Hematopoietic multipotent progenitor cell treated with erythropoietin and hydrocortisone succinate and interleukin-3 and kit ligand, for 17 days (in vitro differentiated cells): ENCODE data around the gene PLXNA4.

ENCODE experiments used
- DNase-seq: peaks from one replicate; pipeline ENCODE4 v3.0.0-alpha.2; 2015; ENCODE audit warnings: low spot score

The PLXNA4 gene

DNA sequence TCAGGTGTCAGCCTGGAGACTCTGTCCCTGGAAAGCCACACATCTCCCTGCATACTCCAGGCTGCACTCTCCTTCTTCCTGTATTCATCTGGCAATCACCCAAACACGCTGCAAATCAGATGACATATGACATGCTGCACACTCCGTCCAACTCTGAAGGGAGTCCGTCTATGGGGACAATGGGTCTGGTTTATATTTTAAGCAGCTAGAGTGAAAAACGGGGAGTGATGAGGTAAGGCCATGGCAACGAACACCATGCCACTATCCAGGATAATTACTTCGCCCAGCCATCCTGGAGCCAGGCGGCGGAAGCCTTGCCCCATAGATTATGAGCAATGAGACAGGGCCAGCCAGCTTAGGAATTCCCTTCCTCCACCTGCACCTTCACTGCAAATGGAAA lies 140.1 kb downstream of the PLXNA4 start:
- DNase-seq = no peak

GRCh38 chr7:132435016-132435990 lies 141.0 kb downstream of the PLXNA4 start:
- no peak for DNase-seq

DNA sequence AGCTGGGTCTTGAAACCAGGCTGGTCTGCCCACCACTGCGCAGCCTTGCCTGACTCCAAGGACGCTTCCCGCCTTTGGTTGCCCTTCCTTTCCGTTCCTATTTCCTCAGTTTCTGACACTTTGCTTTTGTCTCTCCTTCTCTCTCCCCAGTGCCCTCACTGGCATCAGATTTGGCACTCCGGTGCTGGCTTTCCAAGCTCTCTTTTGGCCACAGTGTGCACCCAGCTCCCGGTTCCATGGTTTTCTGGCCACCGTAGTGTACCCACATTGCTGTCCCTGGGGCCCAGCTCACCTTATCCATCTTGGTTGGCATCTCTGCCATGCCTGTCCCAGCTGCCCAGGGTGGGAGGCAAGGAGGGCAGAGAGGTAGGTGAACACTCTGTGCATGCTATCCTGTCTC lies 142.2 kb downstream of the PLXNA4 start:
- no peak for DNase-seq

DNA sequence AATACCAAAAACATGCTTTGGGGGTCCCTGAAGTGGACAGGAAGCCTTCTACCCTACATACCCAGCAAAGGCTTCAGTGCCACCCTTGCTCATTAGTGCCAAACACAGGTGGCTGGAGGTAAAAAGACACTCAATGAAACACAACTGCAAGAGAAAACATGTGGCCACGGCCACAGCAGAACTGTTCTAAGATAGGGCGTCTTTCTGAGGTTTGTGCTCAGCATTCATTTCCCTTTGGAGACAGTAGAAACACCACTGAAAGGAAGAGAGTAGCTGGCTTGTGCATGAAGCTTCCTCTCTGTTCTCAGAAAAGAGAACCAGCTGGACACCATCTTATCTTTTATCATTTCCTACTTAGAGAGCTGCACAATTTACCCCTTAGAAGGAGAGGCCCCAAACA lies 143.0 kb downstream of the PLXNA4 start:
- no peak for DNase-seq

DNA sequence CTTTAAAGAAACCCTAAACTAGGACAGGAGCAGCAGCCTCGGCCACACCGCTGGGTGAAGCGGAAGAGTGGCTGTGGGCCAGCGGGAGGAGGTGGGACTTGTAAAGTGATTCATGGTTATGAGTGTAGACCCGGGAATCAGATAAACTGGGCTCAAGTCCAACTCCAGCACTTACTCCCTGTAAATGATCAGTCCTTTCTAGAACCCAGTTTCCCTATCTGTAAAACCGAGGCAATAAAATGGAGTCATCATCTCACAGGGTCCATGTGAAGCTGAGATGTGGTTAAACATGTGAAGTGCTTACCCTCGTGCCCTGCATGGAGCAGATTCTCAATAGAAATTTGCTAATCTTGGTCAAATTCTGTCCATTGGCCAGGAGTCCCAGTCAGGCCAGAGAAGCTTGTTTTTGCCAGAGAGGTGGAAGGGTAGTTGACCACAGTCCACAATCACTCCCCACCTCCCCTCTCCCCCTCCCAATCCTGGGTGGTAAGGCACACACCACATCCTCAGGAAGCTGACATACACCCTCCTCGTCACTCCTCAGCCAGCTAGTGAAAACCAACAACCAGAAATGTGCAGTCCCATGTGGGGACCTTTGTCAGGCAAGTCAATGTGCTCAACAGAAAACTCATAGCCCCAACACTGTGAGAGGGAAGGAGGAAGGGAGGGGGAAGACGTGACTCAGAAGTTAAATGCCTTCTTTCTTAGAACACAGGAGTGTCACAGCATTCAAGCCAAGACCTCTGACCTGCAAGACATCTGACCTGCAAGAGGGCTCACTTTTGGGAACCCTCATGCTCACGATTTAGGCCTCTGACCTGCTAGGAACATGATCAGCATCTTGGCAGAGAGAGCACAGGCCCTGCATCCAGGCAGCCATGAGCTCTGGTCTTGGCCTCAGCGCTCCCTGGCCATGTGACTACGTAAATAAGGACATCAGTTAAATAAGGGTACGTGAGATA lies 145.1 kb downstream of the PLXNA4 start:
- no peak for DNase-seq

DNA sequence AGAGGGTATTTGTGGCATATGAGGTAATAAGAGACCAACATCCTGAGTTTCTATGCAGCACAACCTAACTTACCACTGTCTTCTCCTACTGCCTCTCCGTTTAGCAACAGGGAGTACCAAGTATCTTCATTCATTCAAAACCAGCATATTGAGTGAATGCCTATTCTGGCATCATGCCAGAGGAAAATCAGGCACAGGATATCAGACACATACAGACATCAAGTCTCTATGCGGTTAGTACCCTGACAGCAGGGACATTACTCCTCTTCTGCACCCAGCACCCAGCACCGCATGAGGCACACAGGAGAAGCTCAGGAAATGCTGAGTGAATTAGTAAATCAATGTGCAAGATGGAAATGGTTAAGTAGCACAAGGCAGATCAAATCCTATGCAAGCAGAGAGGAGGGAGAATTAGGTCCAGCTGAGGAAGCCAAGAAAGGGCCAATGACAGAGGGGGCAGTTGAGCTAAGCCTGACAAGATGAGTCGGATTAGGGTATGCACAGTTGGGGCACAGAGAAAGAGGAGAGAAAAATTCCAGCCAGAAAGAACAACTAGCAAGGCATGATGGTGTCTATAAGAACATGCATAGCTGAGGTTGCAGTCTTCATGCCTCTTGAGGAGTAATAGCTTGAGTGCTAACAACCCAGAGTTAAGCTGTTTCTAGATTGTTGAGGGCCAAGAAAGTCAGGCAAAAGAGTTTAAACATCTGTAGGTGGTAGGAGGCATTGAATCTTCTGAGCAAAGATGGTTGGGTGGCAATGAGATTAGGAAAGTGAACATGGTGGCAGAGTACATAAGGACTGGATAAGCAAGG lies 146.0 kb downstream of the PLXNA4 start:
- no peak for DNase-seq

DNA sequence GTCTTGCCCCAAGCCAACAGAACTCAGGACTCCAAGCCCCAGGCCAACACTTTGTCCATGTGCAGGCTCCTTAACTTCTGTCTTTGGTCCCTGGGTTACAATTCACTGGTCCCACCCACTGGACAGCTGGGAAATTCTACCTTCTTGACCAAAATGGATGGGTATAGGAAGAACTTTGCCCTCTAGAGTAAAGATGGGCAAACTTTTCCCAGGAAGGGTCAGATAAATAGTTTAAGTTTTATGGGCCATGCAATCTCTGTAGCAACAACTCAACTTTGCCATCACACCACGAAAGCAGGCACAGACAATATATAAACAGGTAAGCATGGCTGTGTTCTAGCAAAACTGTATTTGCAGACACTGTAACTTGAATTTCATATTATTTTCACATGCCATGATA lies 147.1 kb downstream of the PLXNA4 start:
- DNase-seq = no peak

DNA sequence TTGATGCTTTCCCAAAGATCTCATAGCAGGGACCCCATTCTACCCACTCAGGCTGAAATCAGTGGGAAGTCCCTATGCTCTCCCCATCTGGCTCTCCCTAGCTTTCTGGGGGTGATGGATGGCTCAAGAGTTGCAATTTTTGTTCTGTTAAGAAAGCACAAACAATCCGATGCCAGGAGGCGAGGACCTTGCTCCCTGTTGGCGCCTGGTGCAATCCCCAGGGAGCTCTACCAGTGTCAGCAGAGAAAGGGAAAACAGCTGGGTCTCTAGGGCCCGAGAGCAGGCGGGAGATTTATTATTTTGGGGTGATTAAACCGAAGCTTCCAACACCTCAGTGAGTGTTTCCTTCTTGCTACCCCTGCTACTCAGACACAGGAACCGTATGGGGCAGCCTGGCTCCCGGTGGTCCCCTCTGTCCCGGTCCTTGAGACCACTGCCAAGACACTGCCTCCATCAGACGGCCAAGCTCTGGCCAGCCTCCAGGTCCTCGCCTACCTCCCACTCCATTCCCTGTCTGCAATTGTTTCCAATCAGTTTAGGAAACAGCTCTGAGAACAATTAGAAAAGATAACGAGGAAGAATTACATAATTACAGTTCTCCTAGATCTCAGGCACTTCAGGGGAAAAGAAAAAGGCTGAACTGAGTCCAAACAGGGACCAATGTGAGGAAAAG lies 147.9 kb downstream of the PLXNA4 start:
- DNase-seq = no peak

DNA sequence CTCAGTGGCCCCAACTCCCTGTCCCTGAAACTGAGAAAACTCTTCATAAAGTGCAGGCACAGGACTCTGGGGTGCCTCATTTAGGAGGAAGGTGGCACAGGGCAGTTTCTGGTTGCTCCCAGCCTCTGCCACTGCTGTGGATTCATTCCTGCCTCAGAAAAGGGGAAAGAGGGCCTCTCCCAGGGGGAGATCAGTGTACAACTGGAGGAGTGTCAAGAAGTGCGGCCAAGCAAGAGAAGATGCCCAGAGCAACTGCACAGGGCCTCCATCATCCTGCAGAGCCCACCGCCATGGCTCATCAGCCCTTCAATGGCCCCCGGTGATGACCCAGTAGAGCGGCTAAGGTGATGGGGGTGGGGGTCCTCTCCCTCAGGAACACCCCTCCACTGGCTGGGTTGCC lies 150.3 kb downstream of the PLXNA4 start:
- DNase-seq = no peak

DNA sequence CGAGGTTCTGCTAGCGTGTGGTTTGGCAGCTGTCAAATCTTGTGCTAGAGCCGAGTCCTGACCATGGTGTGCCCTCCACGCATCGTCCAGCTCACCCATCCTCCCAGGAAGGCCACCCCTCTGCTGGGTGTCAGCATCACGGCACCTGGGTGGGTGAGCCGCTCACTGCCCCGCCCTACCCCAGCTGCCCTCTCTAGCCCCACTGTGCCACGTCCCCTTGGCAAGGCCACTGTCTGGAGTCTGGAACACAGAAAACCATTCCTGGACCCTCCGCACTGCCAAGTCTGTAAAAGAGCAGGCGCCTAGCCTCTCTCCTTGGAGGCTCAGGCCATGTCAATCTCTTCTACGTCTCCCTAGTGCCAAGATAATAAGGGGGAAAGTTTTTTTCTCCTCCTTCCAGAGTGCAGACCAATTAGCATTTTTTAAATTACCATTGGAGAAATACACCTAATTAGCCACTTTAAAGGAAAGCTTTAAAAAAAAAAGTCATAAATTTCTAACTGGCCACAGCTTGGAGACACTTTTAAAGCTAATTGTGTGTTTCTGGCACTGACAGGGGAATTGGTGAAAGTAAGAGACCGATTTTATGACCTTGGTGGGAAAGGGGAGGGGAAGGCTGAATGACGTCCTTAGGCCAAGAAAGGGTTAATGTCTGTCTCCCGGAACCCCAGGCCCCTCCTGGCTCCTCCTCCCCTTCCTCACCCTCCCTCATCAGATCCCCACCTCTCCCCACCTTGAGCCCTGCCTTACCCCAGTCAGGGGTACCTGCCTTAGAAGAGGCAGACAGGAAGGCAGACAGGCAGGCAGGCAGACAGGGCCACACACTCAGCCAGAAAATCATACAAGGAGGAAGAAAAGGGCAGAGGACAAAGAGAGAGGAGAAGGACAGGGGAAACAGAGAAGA lies 151.2 kb downstream of the PLXNA4 start:
- no peak for DNase-seq

- no peak for DNase-seq
Observed at GRCh38 chr7:132424277-132424676, 152.0 kb downstream of the PLXNA4 start.

DNA sequence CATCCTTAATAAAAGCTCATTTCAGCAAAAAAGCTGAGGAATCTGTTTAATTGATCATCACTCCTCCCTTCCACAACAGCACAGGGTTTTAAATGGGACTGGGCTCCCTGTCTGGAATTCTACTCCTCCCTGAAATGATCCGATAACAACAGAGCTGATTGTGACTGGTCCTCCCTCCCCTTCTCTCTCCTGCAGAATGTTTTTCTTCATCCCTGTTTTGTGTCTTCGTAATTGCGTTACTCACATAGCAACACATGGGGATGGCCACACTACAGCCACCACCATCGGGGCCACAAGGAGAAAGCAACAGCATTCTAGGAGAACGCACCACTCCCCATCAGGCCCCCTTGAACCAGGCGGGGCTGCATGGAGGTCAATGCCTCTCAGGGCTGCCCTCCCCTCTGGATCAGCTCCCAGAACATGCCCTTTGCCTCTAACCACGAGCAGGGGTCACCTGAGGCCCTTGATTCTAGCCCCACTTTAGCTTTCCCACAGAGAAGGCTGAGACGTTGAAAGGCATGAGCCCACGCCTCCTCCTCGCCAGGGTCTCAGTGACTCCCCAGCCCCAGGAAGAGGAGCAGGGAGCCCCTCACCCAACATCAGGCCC lies 152.6 kb downstream of the PLXNA4 start:
- DNase-seq = no peak

- no peak for DNase-seq
Observed at GRCh38 chr7:132422502-132423111, 153.7 kb downstream of the PLXNA4 start.

- DNase-seq = no peak
Observed at GRCh38 chr7:132420527-132420926, 155.7 kb downstream of the PLXNA4 start.

- DNase-seq = no peak
Observed at GRCh38 chr7:132419542-132419941, 156.7 kb downstream of the PLXNA4 start.

DNA sequence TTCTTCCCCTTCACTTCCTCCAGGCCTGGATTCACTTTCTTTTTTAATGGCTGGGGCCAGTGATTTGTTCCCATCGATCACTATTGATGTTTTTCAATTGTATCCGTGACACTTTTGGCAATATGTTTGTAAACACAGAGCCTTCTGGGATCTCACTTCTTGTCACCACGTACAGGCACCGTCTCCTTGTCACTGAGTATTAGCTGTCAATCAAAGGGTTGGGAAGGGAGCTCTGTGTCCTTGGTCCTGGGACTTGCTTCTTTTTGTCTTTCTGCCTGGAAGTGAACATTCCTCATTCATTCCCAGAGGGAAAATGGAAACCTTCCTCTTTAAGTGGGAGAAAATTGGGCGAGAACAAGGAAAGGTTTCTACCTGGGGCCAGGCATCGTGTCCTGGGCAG lies 157.4 kb downstream of the PLXNA4 start:
- DNase-seq = no peak

GRCh38 chr7:132417103-132417906 lies 159.0 kb downstream of the PLXNA4 start:
- no peak for DNase-seq

- no peak for DNase-seq
Observed at GRCh38 chr7:132416395-132416794, 159.9 kb downstream of the PLXNA4 start.

- no peak for DNase-seq
Observed at GRCh38 chr7:132415259-132415658, 161.0 kb downstream of the PLXNA4 start.
